ENCODE measurements around the gene IL1RL1. TPM values are rescaled to one million over a fixed set of nuclear protein-coding genes. Genes with fewer than 3 reads are reported as not detected.

Gene IL1RL1
- polyA plus RNA-seq, 1 donor from 2014 or later = not detected

GRCh38 chr2:102267774-102268173, 43.6 kb upstream of the IL1RL1 start:
- no peaks in the 10 kb centered on the region for H3K27me3 ChIP-seq (ENCODE audit: insufficient read depth, low read depth, low read length)
- no peaks in the 10 kb centered on the region for H3K9me2 ChIP-seq (ENCODE audit: insufficient read depth, low read length)
- no peaks in the 10 kb centered on the region for H3K9me3 ChIP-seq (ENCODE audit: low read length)
- no peak overlapping the region for H3K4me3 ChIP-seq (ENCODE audit: low read length)
- TF ChIP-seq SMC3 (conservative IDR thresholded peaks at IDR 0.05; ENCODE audit: poor library complexity) (no peak), RAD21 (conservative IDR thresholded peaks at IDR 0.05) (no peak), CTCF (IDR thresholded peaks at IDR 0.05; ENCODE audit: poor library complexity, severe bottlenecking) (no peak), TAF1 (IDR thresholded peaks at IDR 0.05; ENCODE audit: low read depth) (no peak), MXI1 (conservative IDR thresholded peaks at IDR 0.05; ENCODE audit: poor library complexity, severe bottlenecking) (no peak), EP300 (conservative IDR thresholded peaks at IDR 0.05; ENCODE audit: poor library complexity, severe bottlenecking) (no peak), EZH2 (IDR thresholded peaks at IDR 0.05; ENCODE audit: borderline replicate concordance, insufficient read depth, low read length, poor library complexity, severe bottlenecking) (no peak), POLR2AphosphoS5 (IDR thresholded peaks at IDR 0.05) (no peak), REST (IDR thresholded peaks at IDR 0.05; ENCODE audit: borderline replicate concordance) (no peak)
- H3K4me2 ChIP-seq (ENCODE audit: low read length) = no peak overlapping the region
- H3K9ac ChIP-seq (ENCODE audit: low read length) = no peak overlapping the region
- no peak overlapping the region for H2AFZ ChIP-seq (ENCODE audit: low read depth, low read length)
- no peaks in the 10 kb centered on the region for H3F3A ChIP-seq (ENCODE audit: insufficient read depth, low read length, poor library complexity, severe bottlenecking)
- no peaks in the 10 kb centered on the region for H4K20me1 ChIP-seq (ENCODE audit: insufficient read depth)
- no peaks in the 10 kb centered on the region for H3K36me3 ChIP-seq (ENCODE audit: insufficient read depth, low read length)
- H3K27ac ChIP-seq (ENCODE audit: low read length) = no peak overlapping the region
- H3K79me2 ChIP-seq (replicated peaks; ENCODE audit: insufficient read depth, low read length) = no peaks in the 10 kb centered on the region

- no peaks in the 10 kb centered on the region for H3K27me3 ChIP-seq (ENCODE audit: insufficient read depth, low read depth, low read length)
- no peak overlapping the region for H2AFZ ChIP-seq (ENCODE audit: low read depth, low read length)
- H3F3A ChIP-seq (ENCODE audit: insufficient read depth, low read length, poor library complexity, severe bottlenecking) = no peaks in the 10 kb centered on the region
- H3K4me3 ChIP-seq (ENCODE audit: low read length) = no peak overlapping the region
- no peak overlapping the region for H3K4me2 ChIP-seq (ENCODE audit: low read length)
- no peak for TF ChIP-seq TAF1 (IDR thresholded peaks at IDR 0.05; ENCODE audit: low read depth)
- no peak for TF ChIP-seq MXI1 (conservative IDR thresholded peaks at IDR 0.05; ENCODE audit: poor library complexity, severe bottlenecking)
- no peak for TF ChIP-seq CTCF (IDR thresholded peaks at IDR 0.05; ENCODE audit: poor library complexity, severe bottlenecking)
- TF ChIP-seq RAD21 (conservative IDR thresholded peaks at IDR 0.05) = no peak
- no peak for TF ChIP-seq REST (IDR thresholded peaks at IDR 0.05; ENCODE audit: borderline replicate concordance)
- no peak for TF ChIP-seq EP300 (conservative IDR thresholded peaks at IDR 0.05; ENCODE audit: poor library complexity, severe bottlenecking)
- no peak for TF ChIP-seq POLR2AphosphoS5 (IDR thresholded peaks at IDR 0.05)
- TF ChIP-seq SMC3 (conservative IDR thresholded peaks at IDR 0.05; ENCODE audit: poor library complexity) = no peak
- TF ChIP-seq EZH2 (IDR thresholded peaks at IDR 0.05; ENCODE audit: borderline replicate concordance, insufficient read depth, low read length, poor library complexity, severe bottlenecking) = no peak
- H4K20me1 ChIP-seq (ENCODE audit: insufficient read depth) = no peaks in the 10 kb centered on the region
- no peak overlapping the region for H3K27ac ChIP-seq (ENCODE audit: low read length)
- no peaks in the 10 kb centered on the region for H3K9me3 ChIP-seq (ENCODE audit: low read length)
- H3K9ac ChIP-seq (ENCODE audit: low read length) = no peak overlapping the region
- no peaks in the 10 kb centered on the region for H3K79me2 ChIP-seq (replicated peaks; ENCODE audit: insufficient read depth, low read length)
- H3K9me2 ChIP-seq (ENCODE audit: insufficient read depth, low read length) = no peaks in the 10 kb centered on the region
- H3K36me3 ChIP-seq (ENCODE audit: insufficient read depth, low read length) = no peaks in the 10 kb centered on the region
These were observed 42.7 kb upstream of the IL1RL1 start for GRCh38 chr2:102268510-102269199.
